NCI-H1694 (cell line): ENCODE results near the gene CDCA7.
"Not testable (repeated sequence)": the region's sequence is repeated elsewhere in the genome, so short reads cannot be mapped to it uniquely, and the experiment has no call there.

Source experiments
- DNase-seq: peaks from one replicate; lab custom pipeline; 2025; lab: John Stamatoyannopoulos, UW

Gene CDCA7

DNA sequence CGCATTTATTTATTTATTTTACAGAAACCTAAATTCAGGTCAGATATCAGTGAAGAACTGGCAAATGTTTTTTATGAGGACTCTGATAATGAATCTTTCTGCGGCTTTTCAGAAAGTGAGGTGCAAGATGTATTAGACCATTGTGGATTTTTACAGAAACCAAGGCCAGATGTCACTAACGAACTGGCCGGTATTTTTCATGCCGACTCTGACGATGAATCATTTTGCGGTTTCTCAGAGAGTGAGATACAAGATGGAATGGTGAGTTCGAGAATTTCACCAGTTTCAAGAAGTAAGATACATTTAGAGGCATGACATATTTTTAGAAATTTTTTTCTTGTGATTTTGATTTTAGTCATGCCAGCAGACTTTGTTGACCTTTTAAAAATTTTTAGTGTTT is 4.6 kb downstream of the CDCA7 start:
- DNase-seq, result no peak

DNA sequence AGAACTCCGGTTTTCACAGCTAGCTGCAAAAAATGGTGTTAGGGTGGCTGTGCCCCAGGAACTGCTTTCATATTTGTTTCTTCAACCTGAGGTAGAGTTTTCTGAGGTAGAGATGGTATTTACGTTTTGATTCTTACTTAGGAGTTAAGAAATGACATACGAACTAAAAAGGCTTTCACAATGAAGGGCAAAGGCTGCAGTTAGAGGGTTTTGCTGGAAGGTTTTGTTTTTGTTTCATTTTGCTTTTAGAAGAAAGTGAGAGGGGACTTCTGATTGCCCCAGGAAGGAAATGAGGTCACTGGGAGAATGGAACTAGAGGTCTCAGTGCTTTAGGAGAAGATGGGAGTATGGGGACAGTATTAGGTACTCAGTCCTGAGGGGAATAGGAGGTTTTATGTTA is 15.5 kb downstream of the CDCA7 start:
- DNase-seq, result no peak

DNA sequence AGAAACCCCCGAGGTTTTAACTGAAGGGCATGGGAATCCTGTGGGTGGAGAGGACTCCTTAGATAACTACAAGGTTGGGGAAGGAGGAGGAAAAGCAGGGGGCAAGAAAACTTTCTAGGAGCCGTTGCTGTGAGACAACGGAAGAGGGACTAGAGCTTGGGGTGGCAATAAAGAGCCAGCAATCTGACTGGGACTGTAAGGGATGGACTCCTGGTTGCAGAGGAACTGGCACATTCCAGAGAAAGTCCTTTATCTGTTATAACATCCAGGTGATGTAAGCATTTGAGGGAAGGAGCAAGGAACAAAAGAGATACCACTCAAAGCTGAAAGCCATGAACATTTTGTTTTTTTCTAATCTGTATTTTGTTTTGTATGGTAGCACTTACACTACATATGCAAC is 16.4 kb downstream of the CDCA7 start:
- no peak for DNase-seq

DNA sequence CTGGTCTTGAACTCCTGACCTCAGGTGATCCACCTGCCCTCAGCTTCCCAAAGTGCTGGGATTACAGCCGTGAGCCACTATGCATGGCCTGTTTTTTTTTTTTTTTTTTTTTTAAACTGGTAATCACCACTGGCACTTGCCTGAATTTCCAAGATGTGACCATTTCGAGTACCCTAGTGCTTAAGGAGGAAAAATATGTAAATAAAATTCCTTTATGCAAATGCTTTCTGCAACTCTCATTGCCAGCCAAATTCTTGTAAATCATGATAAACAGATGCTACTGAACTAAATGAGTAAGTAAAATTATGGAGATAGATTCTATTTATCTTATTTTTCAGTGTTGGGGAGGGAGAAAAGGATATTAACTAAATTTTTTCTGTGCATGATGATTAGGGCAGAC is 18.6 kb downstream of the CDCA7 start:
- no peak for DNase-seq

DNA sequence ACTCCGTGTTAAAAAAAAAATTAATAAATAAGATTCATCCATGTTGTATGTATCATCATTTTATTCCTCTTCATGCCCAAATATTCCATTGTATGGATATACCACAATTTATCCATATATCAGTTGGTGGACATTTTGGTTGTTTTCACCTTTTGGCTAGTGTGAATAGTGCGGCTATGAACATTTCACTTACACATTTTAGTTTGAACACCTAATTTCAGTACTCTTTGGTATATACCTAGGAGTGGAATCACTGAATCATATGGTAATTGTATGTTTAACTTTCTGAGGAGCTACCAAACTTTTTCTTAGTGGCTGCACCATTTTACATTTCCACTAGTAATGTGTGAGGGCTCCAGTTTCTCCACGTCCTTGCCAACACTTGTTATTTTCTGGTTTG is 20.0 kb downstream of the CDCA7 start:
- DNase-seq, result no peak

DNA sequence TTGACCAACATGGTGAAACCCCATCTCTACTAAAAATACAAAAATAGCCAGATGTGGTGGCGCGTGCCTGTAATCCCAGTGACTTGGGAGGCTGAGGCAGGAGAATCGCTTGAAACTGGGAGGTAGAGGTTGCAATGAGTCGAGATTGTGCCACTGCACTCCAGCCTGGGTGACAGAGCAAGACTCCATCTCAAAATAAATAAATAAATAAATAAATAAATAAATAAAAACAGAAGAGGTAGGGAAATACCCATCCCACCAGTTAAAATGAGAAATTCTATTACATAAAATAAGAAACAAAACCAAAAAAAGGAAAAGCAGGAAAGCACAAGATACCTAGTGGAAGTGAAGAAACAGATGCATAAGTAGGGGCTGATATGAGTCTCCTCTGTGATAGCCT is 30.9 kb downstream of the CDCA7 start:
- not testable (repeated sequence) for DNase-seq

DNA sequence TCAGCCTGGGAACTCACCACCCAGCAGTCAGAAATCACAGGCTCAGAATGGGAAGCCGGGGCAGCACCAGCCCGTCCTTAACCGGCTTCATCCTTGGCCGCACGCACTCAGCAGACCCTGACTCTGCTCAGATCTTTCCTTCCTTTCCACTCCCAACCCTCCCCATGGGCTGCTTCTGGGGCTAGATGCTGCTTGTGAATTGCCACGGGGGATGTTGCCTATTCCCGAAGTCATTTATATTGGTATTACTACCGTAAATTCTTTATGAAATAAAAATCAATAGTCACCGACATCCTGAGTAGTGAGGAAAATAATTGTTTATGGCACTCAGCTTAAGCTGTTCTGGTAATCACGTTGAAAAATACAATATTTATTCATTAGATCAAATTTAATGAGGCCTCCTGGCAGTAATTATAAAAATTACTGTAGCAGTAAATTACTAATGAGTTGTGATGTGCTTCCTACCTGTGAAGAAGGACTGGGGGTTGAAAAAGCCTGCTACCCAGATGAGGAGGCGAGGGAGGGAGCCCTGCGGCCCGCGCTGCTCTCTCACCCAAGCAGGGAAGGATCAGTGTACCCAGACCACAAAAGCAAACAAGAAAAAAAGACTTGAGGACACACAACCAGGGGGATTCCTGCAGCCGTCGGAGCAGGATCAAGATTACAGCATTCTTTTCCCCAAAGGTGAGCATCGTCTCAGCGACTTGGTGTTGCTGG is 31.5 kb downstream of the CDCA7 start:
- DNase-seq, result no peak

DNA sequence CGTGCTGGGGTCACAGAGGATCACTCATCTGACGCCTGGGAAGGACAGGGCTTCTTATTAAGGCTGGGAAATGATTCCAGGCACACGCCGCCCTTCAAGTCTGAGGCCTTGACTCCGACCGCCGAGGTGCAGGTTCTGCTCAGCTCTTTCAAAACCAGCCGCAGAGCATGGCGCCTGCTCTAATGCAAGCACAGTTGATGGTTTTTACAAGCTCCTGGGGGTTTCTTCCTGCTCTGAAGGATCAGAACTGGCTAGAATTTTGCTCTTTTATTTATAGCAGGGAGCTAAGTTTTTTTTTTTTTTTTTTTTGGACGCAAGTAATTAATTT is 32.0 kb downstream of the CDCA7 start:
- DNase-seq, result no peak

DNA sequence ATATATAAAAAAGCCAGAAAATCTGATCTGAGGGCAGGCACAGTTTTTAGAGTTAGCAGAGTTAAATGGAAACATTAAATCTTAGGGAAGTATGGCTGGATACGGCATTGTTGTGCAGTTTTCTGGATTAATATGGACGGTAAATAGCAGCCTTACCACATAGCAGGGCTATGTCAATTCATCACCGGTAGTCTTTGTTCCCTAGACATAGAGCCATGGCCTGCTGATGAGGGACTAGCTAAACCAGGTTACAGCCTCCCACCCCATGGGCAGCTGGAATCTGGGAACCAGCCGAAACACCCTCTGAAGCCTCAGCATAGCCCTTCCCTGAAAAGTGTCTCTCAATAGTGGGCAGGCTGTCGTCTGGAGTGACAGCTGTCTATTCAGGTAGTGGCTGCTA is 32.4 kb downstream of the CDCA7 start:
- DNase-seq, result no peak

DNA sequence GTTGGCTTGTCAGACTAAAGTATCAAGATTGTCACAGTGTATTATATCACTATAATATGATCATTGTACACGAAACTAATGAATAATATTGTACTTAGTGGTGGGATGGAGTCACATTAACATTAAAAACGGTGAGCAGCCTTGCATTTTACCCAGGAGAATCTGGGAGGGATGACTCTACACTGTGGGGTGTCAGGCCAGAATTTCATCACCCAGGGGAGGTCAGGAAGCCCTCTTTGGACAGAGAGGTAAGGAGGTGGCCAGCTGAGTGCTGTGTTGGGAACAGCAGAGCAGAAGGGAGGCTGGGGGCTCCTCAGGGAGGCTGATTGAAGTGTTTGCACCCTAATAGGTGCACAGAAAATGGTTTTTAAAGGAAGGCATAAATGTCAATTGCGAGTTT is 33.0 kb downstream of the CDCA7 start:
- DNase-seq, result no peak

DNA sequence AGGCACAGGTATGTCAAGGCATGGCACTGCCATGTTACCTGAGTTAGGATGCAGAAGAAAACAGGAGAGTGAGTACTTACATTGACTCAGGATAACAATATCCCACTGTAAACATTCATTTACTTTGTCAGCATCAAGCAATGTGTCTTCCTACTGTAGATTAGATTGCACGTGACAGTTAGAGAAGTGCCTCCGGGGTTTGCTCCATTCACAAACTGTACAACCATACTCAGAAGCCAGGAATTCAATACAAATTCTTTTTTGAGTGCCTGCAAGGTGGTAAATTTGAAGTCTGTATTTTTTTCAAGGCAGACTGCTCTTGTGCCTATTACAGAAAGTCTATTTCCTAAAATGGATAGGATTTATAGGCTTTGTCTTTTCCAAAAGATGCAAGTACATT is 34.1 kb downstream of the CDCA7 start:
- DNase-seq, result no peak

DNA sequence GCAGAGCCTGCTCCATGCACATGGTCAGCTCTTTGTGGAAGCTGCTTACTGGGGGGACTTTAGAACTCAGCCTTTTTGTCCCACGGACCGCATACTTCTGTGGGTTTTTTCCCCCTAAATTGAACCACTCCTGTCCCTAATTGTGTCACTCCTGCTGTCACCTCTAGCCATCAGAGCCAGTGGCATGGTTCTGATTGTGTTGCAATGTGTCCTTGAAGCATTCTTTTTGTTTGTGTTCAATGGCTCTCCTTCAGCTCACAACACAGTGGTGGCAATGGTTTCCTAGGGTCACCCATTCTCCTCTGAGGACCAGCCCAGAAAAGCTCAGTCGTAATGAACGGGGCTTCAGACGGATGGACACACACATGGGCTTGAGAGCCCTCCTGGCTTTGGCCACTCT is 35.4 kb downstream of the CDCA7 start:
- DNase-seq, result no peak

DNA sequence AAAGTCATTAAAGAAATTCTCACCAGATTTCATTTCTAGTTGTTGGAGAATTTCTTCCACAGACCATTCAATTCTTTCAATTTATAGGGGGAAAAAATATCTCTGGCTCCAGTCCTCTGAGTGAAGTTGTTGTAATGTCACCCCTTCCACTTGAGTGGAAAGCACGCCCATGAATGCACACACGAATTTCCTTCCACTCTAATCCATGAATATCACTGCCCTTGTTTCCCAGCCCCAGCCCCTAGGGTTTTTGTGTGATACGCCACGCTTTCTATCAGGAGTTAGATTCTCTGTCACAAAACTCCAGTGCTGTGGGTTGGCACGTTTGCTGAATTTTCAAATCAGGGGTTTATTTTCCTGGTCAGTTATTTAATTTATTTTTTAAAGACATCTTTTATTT is 38.1 kb downstream of the CDCA7 start:
- no peak for DNase-seq

DNA sequence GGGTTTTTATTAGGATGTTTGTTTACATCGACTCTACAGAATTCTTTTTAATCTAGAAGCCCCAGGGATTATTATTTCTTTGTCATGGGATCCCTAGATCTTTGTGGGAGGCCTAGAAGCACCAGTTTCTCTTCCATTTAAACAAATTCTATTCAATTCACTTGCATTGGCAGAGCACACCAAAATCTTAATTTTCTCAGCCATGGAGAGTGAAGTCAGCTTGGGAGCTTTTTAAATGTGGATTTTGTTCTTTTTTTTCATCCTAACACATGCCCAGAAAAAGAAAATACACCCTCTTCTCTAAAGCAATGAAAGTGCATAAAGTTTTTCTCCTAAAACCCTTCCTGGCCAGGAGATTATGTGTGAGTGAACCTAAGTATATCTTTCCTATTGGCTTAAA is 38.5 kb downstream of the CDCA7 start:
- DNase-seq, result no peak

DNA sequence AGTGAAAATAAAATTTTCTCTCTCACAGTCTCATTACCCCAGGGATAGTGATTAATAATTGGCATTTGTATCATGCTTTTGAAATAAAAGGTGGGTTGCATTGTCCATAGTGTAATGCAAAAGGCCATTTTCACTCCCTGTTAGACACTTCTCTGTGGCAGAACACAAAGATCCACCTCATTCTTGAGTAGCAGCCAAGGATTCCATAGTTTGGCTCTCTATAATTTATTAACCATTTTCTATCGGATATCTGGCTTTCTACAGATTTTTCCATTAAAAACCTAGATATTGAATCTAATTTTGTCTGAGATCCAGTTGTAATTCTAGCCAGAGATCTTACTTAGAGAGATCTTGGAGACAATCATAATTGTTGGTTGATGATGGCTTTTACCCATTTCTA is 39.0 kb downstream of the CDCA7 start:
- DNase-seq, result no peak

DNA sequence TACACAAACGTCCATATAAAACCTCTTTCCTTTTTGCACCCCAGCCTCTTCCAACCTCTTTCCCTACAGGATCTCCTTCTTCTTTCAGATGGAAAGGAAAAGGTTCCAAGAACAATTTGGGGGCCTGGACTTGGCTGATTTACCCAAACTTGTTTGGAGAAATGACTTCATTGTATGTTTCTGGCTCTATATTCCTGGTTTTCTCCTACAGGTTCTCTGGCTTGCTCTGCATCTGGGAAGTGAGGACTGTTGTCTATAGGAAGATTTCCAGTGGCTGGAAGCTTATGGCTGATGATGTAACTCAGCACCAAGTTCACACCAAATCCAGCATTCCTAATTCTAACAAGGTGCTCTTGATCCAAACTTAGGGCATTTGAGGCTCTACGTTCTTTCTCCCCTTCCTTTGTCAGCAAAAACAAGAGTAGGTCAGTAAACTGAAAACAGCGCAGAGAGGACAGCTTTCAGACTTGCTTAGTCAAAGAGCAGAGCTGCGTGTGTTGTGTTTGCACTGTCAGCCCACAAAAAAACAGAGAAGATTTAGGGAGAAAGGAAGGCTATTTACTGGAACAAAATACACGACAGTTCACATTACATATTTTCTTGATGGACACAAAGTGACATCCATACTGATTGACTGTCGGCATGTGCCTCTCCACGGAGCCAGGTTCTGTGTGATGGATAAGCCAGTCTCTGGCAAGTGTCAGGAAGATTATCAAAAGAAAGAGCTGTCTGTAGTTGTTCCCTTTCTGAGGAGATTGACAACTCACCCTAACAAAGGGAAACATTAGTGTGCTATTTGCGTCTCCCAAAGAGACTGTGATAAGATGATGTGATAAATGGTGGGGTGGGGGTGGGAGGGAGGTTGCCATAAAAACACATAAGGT is 39.7 kb downstream of the CDCA7 start:
- no peak for DNase-seq

DNA sequence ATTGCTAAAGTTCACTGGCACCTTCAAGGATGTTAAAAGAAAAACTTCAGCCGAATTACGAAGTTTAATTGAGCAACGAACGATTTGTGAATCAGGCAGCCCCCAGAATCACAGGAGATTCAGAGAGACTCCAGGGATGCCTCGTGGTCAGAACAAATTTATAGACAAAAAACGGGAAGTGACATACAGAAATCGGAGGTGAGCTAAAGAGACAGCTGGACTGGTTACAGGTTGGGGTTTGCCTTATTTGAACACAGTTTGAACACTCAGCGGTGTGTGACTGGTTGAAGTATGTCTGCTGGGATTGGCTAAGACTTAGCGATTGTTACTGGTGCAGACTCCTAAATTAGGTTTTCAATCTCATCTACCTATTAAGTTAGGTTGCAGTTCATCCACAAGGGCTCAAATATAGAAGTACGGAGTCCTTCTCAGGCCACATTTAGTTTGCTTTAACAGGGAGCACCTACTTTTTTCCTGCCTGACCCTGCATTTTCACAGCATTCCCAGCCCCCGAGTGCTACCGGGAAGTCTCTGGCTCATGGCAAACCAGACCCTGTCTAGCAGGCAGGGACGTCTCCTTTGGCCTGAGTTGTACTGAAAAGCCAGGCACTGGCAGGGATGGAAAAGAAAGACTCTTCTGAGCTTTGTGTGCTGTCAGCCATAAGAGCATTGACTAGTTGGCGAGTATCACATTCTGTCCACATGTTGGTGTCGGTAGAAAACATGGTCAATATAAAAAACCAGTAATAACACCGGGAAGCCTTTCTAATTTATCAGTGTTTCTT is 41.1 kb downstream of the CDCA7 start:
- no peak for DNase-seq

DNA sequence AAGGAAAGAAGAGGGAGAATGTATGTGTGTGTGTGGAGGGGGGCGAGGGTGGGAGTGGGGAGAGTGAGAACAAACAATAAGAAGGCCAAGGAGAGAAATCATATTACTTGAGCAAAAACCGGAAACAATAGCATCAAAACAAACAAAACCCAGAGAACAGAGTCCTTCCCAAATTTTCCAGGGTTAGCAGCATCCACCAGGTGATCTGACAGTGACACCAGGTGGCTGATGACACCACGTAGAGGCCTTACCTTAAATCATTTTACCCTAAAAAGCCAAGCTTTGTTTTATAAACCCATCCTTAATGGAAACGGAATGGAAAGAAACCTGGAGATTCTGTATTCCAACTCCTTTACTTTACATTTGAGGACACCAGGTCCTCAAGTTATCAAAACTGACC is 42.9 kb downstream of the CDCA7 start:
- DNase-seq, result peak; percentile 26

DNA sequence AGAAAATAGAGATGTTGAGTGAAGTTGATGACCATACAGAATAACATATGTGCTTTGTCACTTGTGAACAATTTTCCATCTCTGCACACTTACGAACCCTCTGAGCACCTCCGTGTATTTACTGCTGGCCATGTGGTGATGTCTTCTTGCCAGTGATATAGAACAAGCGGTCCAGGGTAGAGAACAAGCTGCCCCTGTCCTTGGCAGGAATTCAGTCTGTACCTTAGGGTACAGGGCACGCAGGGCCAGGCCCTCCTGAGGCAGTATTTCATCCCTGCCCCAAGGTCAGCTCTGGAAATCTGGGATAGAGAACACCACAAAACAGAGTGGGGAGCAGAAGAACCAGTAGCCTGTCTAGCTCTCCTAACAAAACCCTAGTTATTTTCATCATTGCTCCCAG is 44.6 kb downstream of the CDCA7 start:
- DNase-seq, result no peak

DNA sequence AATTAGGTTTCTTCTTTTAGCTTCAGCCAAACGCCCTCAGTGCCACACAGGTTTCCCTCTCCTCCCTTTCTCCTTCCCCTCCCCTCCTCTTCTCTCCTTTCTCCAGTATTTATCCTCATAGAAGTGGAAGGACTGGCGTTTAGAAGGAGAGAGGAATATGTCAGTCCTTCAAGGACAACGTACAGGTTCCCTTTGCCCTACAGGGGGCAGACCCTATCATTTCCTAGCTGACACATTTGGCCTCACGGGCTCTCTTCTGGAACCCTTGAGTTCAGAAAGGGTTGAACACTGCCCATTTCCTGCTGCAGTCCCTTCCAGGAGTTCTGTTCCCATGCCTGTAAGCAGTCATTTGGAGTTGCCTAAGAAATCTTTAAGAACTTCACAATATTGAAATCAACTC is 46.1 kb downstream of the CDCA7 start:
- DNase-seq, result peak; percentile 71

DNA sequence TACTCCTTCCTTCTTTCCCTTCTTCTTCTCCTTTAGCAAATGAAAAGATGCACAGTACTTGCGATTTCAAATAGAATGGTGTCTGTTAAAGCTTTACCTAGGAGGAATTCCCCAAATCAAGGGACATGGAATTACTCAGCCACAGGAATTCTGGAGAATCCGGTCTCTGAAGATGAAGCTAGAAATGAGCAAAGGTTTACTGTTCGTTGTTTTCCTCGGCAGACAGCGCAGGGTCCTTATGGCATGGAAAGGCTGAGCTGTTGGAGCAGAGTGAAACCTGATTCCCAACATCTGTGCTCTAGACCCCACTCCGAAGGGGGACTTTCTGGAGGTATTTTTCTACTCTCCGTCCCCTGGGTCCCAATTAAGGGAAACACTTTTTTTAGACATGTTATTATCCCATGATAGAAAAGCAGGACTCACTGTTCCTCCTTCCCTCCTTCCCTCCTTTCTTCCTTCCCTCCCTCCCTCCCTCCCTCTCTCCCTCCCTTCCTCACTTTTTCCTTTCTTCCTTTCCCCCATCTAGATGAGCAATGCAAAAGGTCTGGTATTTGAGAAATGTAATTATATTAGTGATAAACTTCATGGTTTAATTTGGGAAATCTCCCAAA is 47.1 kb downstream of the CDCA7 start:
- peak; percentile 92 for DNase-seq

DNA sequence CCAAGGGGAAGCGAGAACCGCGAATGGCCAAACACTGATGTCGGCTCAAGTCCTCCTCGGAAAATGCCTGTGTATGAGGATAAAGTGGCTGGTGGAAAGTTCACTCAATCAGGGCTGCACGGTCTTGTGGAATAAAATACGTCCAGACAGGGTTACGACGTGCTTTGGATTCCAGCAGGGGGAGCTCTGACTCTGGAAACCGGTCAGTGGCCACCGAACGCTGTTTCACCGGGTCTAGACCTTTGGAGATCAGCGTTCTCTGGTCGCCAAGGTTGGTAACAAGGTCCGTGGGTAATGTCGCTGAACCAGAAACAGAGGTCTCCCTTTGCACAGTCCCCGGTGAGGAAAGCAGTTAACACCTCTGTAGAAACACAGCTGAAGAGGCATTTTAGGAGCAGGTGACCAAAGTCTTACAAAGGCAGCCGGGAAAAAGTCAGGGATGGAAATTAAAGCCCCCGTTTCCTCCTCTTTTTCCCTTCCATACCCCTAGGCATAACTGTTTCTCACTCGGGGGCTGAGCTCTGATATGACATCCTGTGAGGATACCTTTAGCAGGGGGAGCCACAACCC is 47.8 kb downstream of the CDCA7 start:
- peak; percentile 94 for DNase-seq
